H1 (cell line): Measurements from ENCODE around the gene COL2A1. TPM values are rescaled to one million over a fixed set of nuclear protein-coding genes. Genes with fewer than 3 reads are reported as not detected.

Experiments
- CTCF ChIA-PET: fragments of 300-600 bp; sonication (Branson Sonifier 250); formaldehyde crosslinking; loops from one replicate; lab custom pipeline; 2021; ENCODE audit not compliant: partially characterized antibody; lab: Charles Lee
- POLR2A ChIA-PET: fragments of 300-600 bp; sonication (Branson Sonifier 250); formaldehyde crosslinking; loops from one replicate; lab custom pipeline; 2021; ENCODE audit warnings: inconsistent platforms; ENCODE audit not compliant: partially characterized antibody; lab: Charles Lee
- DNase-seq, 2 experiments: peaks; one replicate each; pipeline versions ENCODE4 v3.0.0 to v3.0.0-alpha.2; 2010 to 2022; ENCODE audit warnings: low spot score in 2 of 2, low read depth in 1 of 2, mixed read lengths in 1 of 2
- FAIRE-seq: peaks from 2 replicates; lab custom pipeline; 2011; peaks lifted over from hg19 to GRCh38; lab: Jason Lieb, UNC
- H2AFZ ChIP-seq: 2 replicates; pipeline ENCODE4 v1.8.1; 2012; ENCODE audit warnings: low read length, inconsistent platforms
- H2AK5ac ChIP-seq: 2 replicates; pipeline ENCODE4 v1.6.1; 2013; ENCODE audit warnings: low read depth, low read length
- H2BK120ac ChIP-seq: replicated peaks from 2 replicates; pipeline ENCODE3; 2013; ENCODE audit warnings: low read depth, low read length, inconsistent platforms
- H2BK12ac ChIP-seq: 2 replicates; pipeline ENCODE4 v1.6.1; 2013; ENCODE audit warnings: low read depth, low read length
- H2BK15ac ChIP-seq: 2 replicates; pipeline ENCODE4 v1.6.1; 2013; ENCODE audit warnings: low read length
- H2BK20ac ChIP-seq: 2 replicates; pipeline ENCODE4 v1.6.1; 2013; ENCODE audit warnings: low read length
- H2BK5ac ChIP-seq: 2 replicates; pipeline ENCODE4 v1.6.1; 2013; ENCODE audit warnings: low read depth, low read length
- H3K14ac ChIP-seq: 2 replicates; pipeline ENCODE4 v1.6.1; 2013; ENCODE audit warnings: inconsistent platforms; ENCODE audit not compliant: insufficient read length
- H3K18ac ChIP-seq: 2 replicates; pipeline ENCODE4 v1.6.1; 2013; ENCODE audit warnings: low read length; ENCODE audit errors: extremely low read depth
- H3K23ac ChIP-seq: 2 replicates; pipeline ENCODE4 v1.6.1; 2013; ENCODE audit warnings: inconsistent platforms; ENCODE audit not compliant: insufficient read length
- H3K23me2 ChIP-seq: 2 replicates; pipeline ENCODE4 v1.6.1; 2013; ENCODE audit warnings: low read depth, low read length
- H3K27ac ChIP-seq: 2 replicates; pipeline ENCODE4 v1.6.1; 2011; ENCODE audit warnings: low read depth, low read length, inconsistent platforms
- H3K27me3 ChIP-seq, 4 experiments: replicated peaks in 1 of 4; 1 replicate in 1 of 4; 2 replicates in 3 of 4; pipeline versions ENCODE4 v1.6.1 to v1.8.1; 2011 to 2013; ENCODE audit warnings: low read length in 3 of 4, mild to moderate bottlenecking in 3 of 4, inconsistent platforms in 2 of 4, mixed read lengths in 2 of 4, moderate library complexity in 1 of 4; ENCODE audit not compliant: control insufficient read depth in 3 of 4, insufficient read depth in 3 of 4; ENCODE audit errors: extremely low read depth in 1 of 4
- H3K36me3 ChIP-seq, 4 experiments: 2 replicates each; pipeline versions ENCODE4 v1.6.1 to v1.8.1; 2011 to 2013; ENCODE audit warnings: mild to moderate bottlenecking in 4 of 4, low read length in 3 of 4, moderate library complexity in 2 of 4, control low read depth in 1 of 4, inconsistent platforms in 1 of 4; ENCODE audit not compliant: insufficient read depth in 4 of 4, control insufficient read depth in 2 of 4
- H3K4ac ChIP-seq: replicated peaks from 2 replicates; pipeline ENCODE3; 2013; ENCODE audit warnings: low read length, low read depth, mixed read lengths, inconsistent platforms; ENCODE audit not compliant: insufficient read length
- H3K4me1 ChIP-seq, 4 experiments: replicated peaks in 1 of 4; 1 replicate in 1 of 4; 2 replicates in 3 of 4; pipeline versions ENCODE4 v1.6.1 to v1.8.1; 2011 to 2013; ENCODE audit warnings: low read length in 3 of 4, inconsistent platforms in 2 of 4, mixed read lengths in 1 of 4; ENCODE audit not compliant: insufficient read depth in 4 of 4, control insufficient read depth in 3 of 4
- H3K4me2 ChIP-seq, 2 experiments: 2 replicates each; pipeline versions ENCODE4 v1.6.1 to v1.8.1; 2011 to 2013; ENCODE audit warnings: low read depth in 2 of 2, low read length in 2 of 2, control low read depth in 1 of 2, inconsistent platforms in 1 of 2, mild to moderate bottlenecking in 1 of 2; ENCODE audit not compliant: insufficient read depth in 1 of 2
- H3K4me3 ChIP-seq, 4 experiments: fragments of 200-600, 300-600 bp in 1 of 4; sonication (generic), shearing (Covaris generic), sonication (Bioruptor Twin) in 1 of 4; 2 replicates each; pipeline versions ENCODE4 v1.5.1 to v1.8.1; 2011 to 2016; ENCODE audit warnings: low read length in 4 of 4, low read depth in 3 of 4, control low read depth in 2 of 4, inconsistent platforms in 2 of 4, mild to moderate bottlenecking in 2 of 4, mixed read lengths in 1 of 4, moderate library complexity in 1 of 4; ENCODE audit not compliant: insufficient read depth in 2 of 4; ENCODE audit errors: extremely low read depth in 1 of 4
- H3K56ac ChIP-seq: replicated peaks from 2 replicates; pipeline ENCODE3; 2013; ENCODE audit warnings: low read depth, mild to moderate bottlenecking, mixed read lengths, low read length, inconsistent platforms; ENCODE audit not compliant: insufficient read length
- H3K79me1 ChIP-seq: 2 replicates; pipeline ENCODE4 v1.6.1; 2013; ENCODE audit warnings: low read depth, low read length, control low read depth
- H3K79me2 ChIP-seq, 2 experiments: 2 replicates each; pipeline versions ENCODE4 v1.6.1 to v1.8.1; 2012 to 2013; ENCODE audit warnings: low read length in 2 of 2, mild to moderate bottlenecking in 2 of 2, inconsistent platforms in 1 of 2; ENCODE audit not compliant: insufficient read depth in 2 of 2, control insufficient read depth in 1 of 2
- H3K9ac ChIP-seq, 4 experiments: replicated peaks in 1 of 4; 1 replicate in 1 of 4; 2 replicates in 3 of 4; pipeline versions ENCODE4 v1.6.1 to v1.8.1; 2011 to 2013; ENCODE audit warnings: low read depth in 3 of 4, low read length in 3 of 4, control low read depth in 2 of 4, mild to moderate bottlenecking in 2 of 4, moderate library complexity in 2 of 4, inconsistent platforms in 1 of 4; ENCODE audit errors: extremely low read depth in 1 of 4
- H3K9me3 ChIP-seq, 2 experiments: 2 replicates each; pipeline versions ENCODE4 v1.6.1 to v1.8.1; 2012 to 2013; ENCODE audit warnings: mild to moderate bottlenecking in 2 of 2, moderate library complexity in 2 of 2, control low read depth in 1 of 2, inconsistent platforms in 1 of 2, low read depth in 1 of 2, low read length in 1 of 2, mixed read lengths in 1 of 2; ENCODE audit not compliant: insufficient read depth in 2 of 2
- H4K20me1 ChIP-seq, 2 experiments: replicated peaks in 1 of 2; 2 replicates each; pipeline versions ENCODE3 to v1.8.1; 2011 to 2013; ENCODE audit warnings: inconsistent platforms in 2 of 2, low read length in 2 of 2, mild to moderate bottlenecking in 1 of 2; ENCODE audit not compliant: insufficient read depth in 2 of 2, control insufficient read depth in 1 of 2
- H4K5ac ChIP-seq: 2 replicates; pipeline ENCODE4 v1.6.1; 2013; ENCODE audit warnings: low read length, low read depth, mixed read lengths, inconsistent platforms; ENCODE audit not compliant: insufficient read length
- H4K8ac ChIP-seq: 2 replicates; pipeline ENCODE4 v1.8.0; 2013; ENCODE audit warnings: mild to moderate bottlenecking, moderate library complexity, low read length, inconsistent platforms; ENCODE audit not compliant: insufficient read depth; ENCODE audit errors: extremely low read depth
- H4K91ac ChIP-seq: replicated peaks from 2 replicates; pipeline ENCODE3; 2013; ENCODE audit warnings: low read length, mixed read lengths, inconsistent platforms; ENCODE audit not compliant: insufficient read length
- HDAC6 ChIP-seq: IDR thresholded peaks from one replicate; pipeline ENCODE4 v1.7.1; 2012; ENCODE audit warnings: low read depth, mild to moderate bottlenecking, inconsistent platforms, low read length, moderate library complexity
- SIRT6 ChIP-seq: IDR thresholded peaks from one replicate; pipeline ENCODE4 v1.7.1; 2012; ENCODE audit warnings: low read length, inconsistent platforms
- WGBS, 2 experiments: shearing (Covaris generic) in 1 of 2; methylation state at CpG; one replicate each; pipeline versions ENCODE4 v1.1.6 to v1.1.7; 2013 to 2015; ENCODE audit warnings: low lambda C conversion rate in 2 of 2, mixed read lengths in 2 of 2, inconsistent platforms in 1 of 2, low coverage in 1 of 2, missing lambda C conversion rate in 1 of 2; ENCODE audit not compliant: insufficient replicate concordance in 2 of 2, insufficient coverage in 1 of 2, insufficient read length in 1 of 2; ENCODE audit errors: extremely low coverage in 1 of 2, missing lambda C conversion rate in 1 of 2; 5-methylcytosine and 5-hydroxymethylcytosine counted together
- polyA plus RNA-seq, 7 experiments: library from polyadenylated mRNA; depleted of rRNA in 3 of 7; stranded (reverse) in 5 of 7; unstranded in 2 of 7; fragments of >200 nt in 5 of 7; fragments of 200-250 nt in 2 of 7; gene quantifications; 1 replicate in 5 of 7; 2 replicates in 1 of 7; 4 replicates in 1 of 7; pipeline versions ENCODE4 v1.2.1 to v1.2.3, GENCODE V29; 2011 to 2013; ENCODE audit warnings: missing spikeins in 2 of 7, mixed read lengths in 2 of 7
- total RNA-seq: library from RNA; stranded (reverse); fragmentation: NEBNext Ultra II Directional; extraction: Animal tissue kit (Norgen Biotek cat#: 25700); gene quantifications from 2 replicates; pipeline ENCODE4 v1.2.1, GENCODE V29; 2021

Gene COL2A1
- total and polyA plus RNA-seq, 2 of the 8 experiments (the other 6 are each of a cell fraction or from before 2014, with no cell fraction given): 4.2 to 14.6 TPM

DNA sequence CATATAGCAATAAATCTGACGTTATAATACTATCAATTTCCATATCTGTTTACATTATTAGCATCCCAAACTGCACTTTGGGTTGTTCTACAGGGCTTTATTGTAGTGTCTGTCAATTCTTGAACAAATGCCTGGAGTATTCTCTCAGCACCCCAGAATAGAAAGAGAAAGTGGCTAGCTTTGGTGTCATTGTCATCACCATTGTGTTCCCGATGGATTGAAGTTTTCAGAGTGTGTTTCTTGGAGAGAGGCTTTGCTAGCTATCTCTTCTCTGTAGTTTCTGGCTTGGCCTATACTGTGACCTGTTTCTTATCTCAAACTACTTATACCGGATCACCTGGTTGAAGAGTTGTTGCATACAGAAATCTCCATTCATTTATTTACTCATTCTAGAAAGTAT is 34.4 kb downstream of the COL2A1 start:
- H3K18ac ChIP-seq: no peak overlapping the region
- CTCF ChIA-PET: interaction anchor here (1.1 to 2.1 kb wide), 5 partner anchors 10 to 92 kb away, joined by 3 to 8 read pairs (median 5); partner anchors contain the start of gene VDR
- DNase-seq (no peak), FAIRE-seq (no peak)
- no peak overlapping the region for H3K4me3 ChIP-seq
- no peak overlapping the region for H4K8ac ChIP-seq
- no peak overlapping the region for H2BK15ac ChIP-seq
- H3K79me1 ChIP-seq: no peaks in the 10 kb centered on the region; the same call in 1 of the 2 replicates
- H3K56ac ChIP-seq: no peak overlapping the region
- H4K91ac ChIP-seq: no peak overlapping the region
- H3K14ac ChIP-seq: no peak overlapping the region
- H4K5ac ChIP-seq: no peak overlapping the region
- no peak overlapping the region for H2AFZ ChIP-seq
- no peaks in the 10 kb centered on the region for H3K4me1 ChIP-seq
- H3K27ac ChIP-seq: no peak overlapping the region
- no peak overlapping the region for H3K4me2 ChIP-seq
- H3K9me3 ChIP-seq: no peaks in the 10 kb centered on the region
- no peak overlapping the region for H3K9ac ChIP-seq
- no peak overlapping the region for H3K23ac ChIP-seq
- H3K79me2 ChIP-seq: no peaks in the 10 kb centered on the region
- H2BK12ac ChIP-seq: no peak overlapping the region
- WGBS, 2 experiments: 85% methylated on average over 3 of the region's 3 CpGs; no CpG with 5 or more reads in 1 of the 2 experiments
- H3K4ac ChIP-seq: no peak overlapping the region
- H4K20me1 ChIP-seq: no peaks in the 10 kb centered on the region
- H2AK5ac ChIP-seq: no peak overlapping the region
- no peaks in the 10 kb centered on the region for H3K36me3 ChIP-seq
- no peak overlapping the region for H2BK120ac ChIP-seq
- H3K27me3 ChIP-seq: peaks cover under 1 to 8% (median 4%) of the 10 kb centered on the region in 4 experiments; a peak in 5 of 7 replicates
- POLR2A ChIA-PET: no interaction called here
- no peaks in the 10 kb centered on the region for H3K23me2 ChIP-seq
- H2BK20ac ChIP-seq: no peak overlapping the region
- H2BK5ac ChIP-seq: no peak overlapping the region
- TF ChIP-seq HDAC6: no peak
- TF ChIP-seq SIRT6: no peak
